Esophagus squamous epithelium (tissue), 5 donors: Measurements from ENCODE around the gene PRR5L. TPM values are rescaled to one million over a fixed set of nuclear protein-coding genes. Genes with fewer than 3 reads are reported as not detected.

Experiments
- DNase-seq: peaks from one replicate; lab custom pipeline; 2025; lab: John Stamatoyannopoulos, UW
- H3K27ac ChIP-seq, 4 donors: fragments of 200-600 bp; sonication (generic); one replicate each; pipeline ENCODE4 v1.5.1; 2016 to 2019; ENCODE audit warnings: mild to moderate bottlenecking in 1 of 4
- H3K27me3 ChIP-seq, 4 donors: fragments of 200-600 bp; sonication (generic); 1 replicate in 3 of 4; 2 replicates in 1 of 4; pipeline versions ENCODE4 v1.5.1 to v1.6.0; 2017 to 2021; ENCODE audit warnings: antibody characterized with exemption in 1 of 4
- H3K36me3 ChIP-seq, 3 donors: fragments of 200-600 bp; sonication (generic); one replicate each; pipeline ENCODE4 v1.5.1; 2016 to 2019
- H3K4me1 ChIP-seq, 3 donors: fragments of 200-600 bp; sonication (generic); one replicate each; pipeline ENCODE4 v1.5.1; 2017 to 2019
- H3K4me3 ChIP-seq, 4 donors: fragments of 200-600 bp; sonication (generic); 1 replicate in 3 of 4; 2 replicates in 1 of 4; pipeline ENCODE4 v1.5.1; 2016 to 2019; ENCODE audit warnings: mild to moderate bottlenecking in 2 of 4, moderate library complexity in 1 of 4
- H3K9me3 ChIP-seq, 3 donors: fragments of 200-600 bp; sonication (generic); one replicate each; pipeline ENCODE4 v1.5.1; 2016 to 2019
- CTCF ChIP-seq, 6 experiments: fragments of 450-650 bp in 4 of 6; fragments of 200-600 bp in 2 of 6; sonication (generic) in 2 of 6; IDR thresholded peaks; one replicate each; pipeline ENCODE4 v1.5.1; 2016 to 2019; ENCODE audit warnings: antibody characterized with exemption in 6 of 6, mild to moderate bottlenecking in 4 of 6, moderate library complexity in 4 of 6
- POLR2A ChIP-seq, 4 donors: fragments of 450-650 bp; IDR thresholded peaks; one replicate each; pipeline ENCODE4 v1.6.1; 2017; ENCODE audit warnings: antibody characterized with exemption in 4 of 4, mild to moderate bottlenecking in 4 of 4, moderate library complexity in 3 of 4
- WGBS, 2 donors: methylation state at CpG; one replicate each; pipeline ENCODE4 v1.1.5; 2018; 5-methylcytosine and 5-hydroxymethylcytosine counted together
- intact Hi-C: fragments of 100-400 bp; cut with DNase I; formaldehyde crosslinking; loops from one replicate; pipeline ENCODE4 v1.15.0; 2022
- total RNA-seq, 4 donors: library from RNA; depleted of rRNA; stranded (reverse); fragments of >200 nt; gene quantifications; one replicate each; pipeline ENCODE4 v1.1.0, GENCODE V29; 2016
- donor health status: DM: yes; HTN: yes; CAD: no.

Gene PRR5L
- total RNA-seq, 4 donors from 2014 or later = 1.4 to 5.7 (median 1.8) TPM

GRCh38 chr11:36485298-36486002 is 189.4 kb downstream of the PRR5L start:
- no peaks in the 10 kb centered on the region for H3K9me3 ChIP-seq
- no peak for DNase-seq
- H3K27ac ChIP-seq = no peak overlapping the region
- peaks cover 0 to 15% (median 0%) of the 10 kb centered on the region in 3 donors for H3K4me1 ChIP-seq
- intact Hi-C loops = loop anchor here (5.0 kb wide), 1 partner anchor 193 kb away; no protein-coding TSS in a partner anchor
- H3K4me3 ChIP-seq = no peak overlapping the region
- no peak for TF ChIP-seq POLR2A (IDR thresholded peaks at IDR 0.05)
- TF ChIP-seq CTCF (IDR thresholded peaks at IDR 0.05) = no peak
- no peaks in the 10 kb centered on the region for H3K27me3 ChIP-seq
- peaks cover 0 to 73% (median 14%) of the 10 kb centered on the region in 3 donors for H3K36me3 ChIP-seq
- 83 to 86% methylated on average over 4 to 6 of the region's 6 CpGs for WGBS, 2 donors

- DNase-seq = no peak
- intact Hi-C loops = loop anchor here (5.0 kb wide), 1 partner anchor 195 kb away; no protein-coding TSS in a partner anchor
- Histone ChIP-seq H3K27ac (no peak overlapping the region), H3K4me1 (peaks cover 0 to 15% (median 0%) of the 10 kb centered on the region in 3 donors), H3K9me3 (no peaks in the 10 kb centered on the region), H3K27me3 (no peaks in the 10 kb centered on the region), H3K36me3 (peaks cover 12 to 93% (median 14%) of the 10 kb centered on the region in 3 donors), H3K4me3 (no peak overlapping the region)
- 64 to 83% methylated on average over 4 of the region's 4 CpGs for WGBS, 2 donors
- TF ChIP-seq CTCF (IDR thresholded peaks at IDR 0.05) (no peak), POLR2A (IDR thresholded peaks at IDR 0.05) (no peak)
Measured at GRCh38 chr11:36487619-36488018, 191.5 kb downstream of the PRR5L start.

GRCh38 chr11:36488096-36488495 is 192.0 kb downstream of the PRR5L start:
- intact Hi-C loops = loop anchor here (5.0 kb wide), 1 partner anchor 196 kb away; no protein-coding TSS in a partner anchor
- Histone ChIP-seq H3K9me3 (no peaks in the 10 kb centered on the region), H3K27ac (no peak overlapping the region), H3K4me1 (peaks cover 0 to 15% (median 0%) of the 10 kb centered on the region in 3 donors), H3K4me3 (no peak overlapping the region), H3K27me3 (no peaks in the 10 kb centered on the region), H3K36me3 (peaks cover 12 to 91% (median 14%) of the 10 kb centered on the region in 3 donors)
- TF ChIP-seq POLR2A (IDR thresholded peaks at IDR 0.05) (no peak), CTCF (IDR thresholded peaks at IDR 0.05) (no peak)
- 63 to 65% methylated on average over 5 of the region's 5 CpGs for WGBS, 2 donors
- DNase-seq = no peak

GRCh38 chr11:36490026-36490806 is 194.1 kb downstream of the PRR5L start:
- no peak overlapping the region for H3K27ac ChIP-seq
- DNase-seq = no peak
- TF ChIP-seq POLR2A (IDR thresholded peaks at IDR 0.05) = no peak
- no peak for TF ChIP-seq CTCF (IDR thresholded peaks at IDR 0.05)
- no peak overlapping the region for H3K4me3 ChIP-seq
- H3K9me3 ChIP-seq = no peaks in the 10 kb centered on the region
- intact Hi-C loops = loop anchor here (10.0 kb wide), 1 partner anchor 875 kb away; the partner anchor contains the start of gene FJX1
- peaks cover 11 to 93% (median 12%) of the 10 kb centered on the region in 3 donors for H3K36me3 ChIP-seq
- no peaks in the 10 kb centered on the region for H3K27me3 ChIP-seq
- H3K4me1 ChIP-seq = peaks cover 0 to 15% (median 0%) of the 10 kb centered on the region in 3 donors
- WGBS, 2 donors = 91 to 93% methylated on average over 15 to 16 of the region's 16 CpGs
